IPS-NIHi7 (cell line): ENCODE results near the gene CELF4.
A peak's percentile ranks its signal among the peaks of the same experiment; 100 is the strongest.

ENCODE experiments used
- DNase-seq: peaks from one replicate; pipeline ENCODE4 v3.0.0; 2012; ENCODE audit warnings: mixed read lengths; ENCODE audit errors: extremely low spot score

The CELF4 gene

DNA sequence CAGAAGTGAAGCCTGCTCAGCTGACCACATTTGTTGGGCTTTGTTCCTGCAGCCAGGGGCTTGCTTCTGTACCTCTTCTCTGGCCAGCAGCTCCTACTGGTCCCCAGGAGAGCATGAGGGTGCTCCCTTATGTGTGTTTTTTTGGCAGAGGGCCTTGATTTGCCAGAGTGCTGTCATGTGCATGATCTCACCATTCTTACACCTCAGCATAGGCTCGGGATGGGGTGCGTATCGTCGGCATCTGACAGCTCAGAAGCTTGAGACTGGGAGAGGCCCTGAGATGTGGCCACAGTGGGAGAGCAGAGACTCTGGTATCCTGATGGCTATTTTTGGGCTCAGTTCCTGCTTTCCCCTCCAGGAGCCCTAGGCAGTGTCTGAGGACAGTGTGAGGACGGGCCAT, 71.2 kb downstream of the CELF4 start:
- DNase-seq = no peak

DNA sequence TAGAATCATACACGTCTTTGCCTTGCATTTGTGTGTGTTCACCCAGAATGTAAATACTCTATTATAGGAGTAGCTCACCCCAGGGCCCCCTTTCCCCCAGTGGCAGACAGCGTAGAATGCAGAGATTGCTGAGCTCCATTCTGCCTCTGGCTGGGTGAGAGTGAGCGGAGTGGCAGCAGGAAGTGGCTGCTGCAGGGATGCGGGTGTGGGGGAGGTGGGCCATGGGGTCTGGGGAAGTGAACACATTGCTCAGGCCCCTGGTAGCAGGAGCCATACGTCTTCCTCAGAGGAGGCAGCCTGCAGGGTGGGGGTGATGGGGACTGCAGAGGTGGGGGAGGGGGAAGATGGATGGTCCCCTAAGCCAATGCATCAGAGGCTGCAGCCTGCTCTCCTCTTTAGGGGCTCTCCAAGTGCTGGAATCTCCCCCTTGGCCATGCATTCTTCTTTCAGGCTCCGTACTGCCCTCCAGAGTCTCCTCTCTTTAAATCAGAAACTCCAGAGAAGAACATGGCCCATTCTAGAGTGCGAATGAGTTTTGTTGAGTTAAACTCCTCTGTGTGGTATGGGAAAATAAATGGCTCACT, 72.2 kb downstream of the CELF4 start:
- peak; percentile 51 for DNase-seq

- no peak for DNase-seq
Measured at GRCh38 chr18:37492952-37493351, 72.6 kb downstream of the CELF4 start.

DNA sequence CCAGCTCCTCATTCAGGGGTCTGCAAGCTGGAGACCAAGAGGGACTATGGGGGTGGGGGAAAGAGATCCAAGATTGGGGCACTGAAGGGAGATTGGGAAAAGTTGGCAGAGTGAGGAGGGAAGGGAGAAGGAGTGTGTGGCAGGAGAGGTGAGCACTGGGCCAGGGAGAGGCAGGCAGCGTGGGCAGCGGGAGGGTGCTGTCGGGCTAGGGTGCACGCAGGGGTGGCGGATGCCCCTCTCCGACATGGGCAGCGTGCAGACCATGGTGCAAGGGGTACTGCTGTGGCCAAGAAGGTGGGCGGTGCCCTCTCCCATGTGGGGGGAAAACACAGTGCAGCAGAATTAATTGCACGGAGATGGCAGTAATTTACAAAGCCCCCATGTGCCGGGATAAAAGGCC, 74.1 kb downstream of the CELF4 start:
- DNase-seq = no peak

DNA sequence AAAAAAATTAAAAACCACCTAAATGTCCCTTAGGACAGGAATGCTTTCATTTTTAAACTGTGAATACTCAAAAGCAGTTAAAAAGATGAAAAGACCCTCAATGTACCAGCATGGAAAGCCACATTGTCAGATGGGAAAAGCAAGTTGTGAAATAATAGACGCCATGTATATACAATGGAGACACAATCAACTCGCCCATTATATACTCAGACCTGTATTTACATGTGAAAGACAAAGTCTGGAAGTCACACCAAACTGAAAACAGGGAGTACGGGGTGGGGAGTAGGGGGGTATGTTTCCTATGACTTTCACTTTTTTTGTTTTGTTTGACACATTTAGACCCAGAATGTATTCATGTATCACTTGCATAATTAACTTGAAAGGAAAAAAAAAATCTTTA, 75.6 kb downstream of the CELF4 start:
- DNase-seq = no peak

DNA sequence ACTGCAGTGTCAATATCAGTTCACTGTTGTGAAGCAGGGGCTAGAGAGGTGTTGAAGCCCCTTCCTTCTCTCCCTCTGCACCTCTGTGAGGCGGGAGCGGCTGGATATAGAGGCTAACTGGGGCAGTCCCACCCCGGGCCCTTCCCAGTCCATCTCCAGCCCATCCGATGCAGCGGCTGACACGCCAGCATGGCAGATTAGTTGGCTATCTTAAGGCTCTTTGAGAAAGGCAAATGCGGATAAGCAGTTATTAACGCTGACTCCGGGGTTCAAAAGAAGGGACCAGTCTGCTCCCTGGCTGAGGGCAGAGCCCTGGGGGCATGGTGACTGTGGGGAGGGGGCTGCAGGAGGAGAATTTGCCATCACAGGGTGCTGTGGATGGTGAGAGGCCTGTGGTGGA, 76.6 kb downstream of the CELF4 start:
- DNase-seq = no peak

GRCh38 chr18:37487400-37487867, 78.2 kb downstream of the CELF4 start:
- no peak for DNase-seq

DNA sequence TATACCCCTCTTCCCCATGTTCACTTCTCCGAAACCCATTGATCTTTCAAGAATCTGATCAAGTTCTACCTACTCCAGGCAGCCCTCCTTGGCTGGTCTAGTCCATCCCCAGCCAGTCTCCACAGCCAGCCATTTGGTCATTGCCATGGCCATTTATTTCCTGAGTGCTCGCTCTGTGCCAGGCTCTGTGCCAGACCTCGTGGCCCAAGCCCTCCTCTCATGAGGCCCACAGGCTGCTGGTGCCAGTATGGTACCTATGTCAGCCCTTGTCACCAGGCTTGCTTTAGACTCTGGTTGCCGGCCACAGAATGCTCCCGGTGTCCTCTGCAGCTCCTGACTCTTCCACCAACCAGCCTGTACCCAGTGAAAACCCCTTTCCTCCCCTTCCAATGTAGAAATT, 78.8 kb downstream of the CELF4 start:
- DNase-seq = no peak

GRCh38 chr18:37484983-37485834, 80.4 kb downstream of the CELF4 start:
- peak; percentile 83 for DNase-seq

DNA sequence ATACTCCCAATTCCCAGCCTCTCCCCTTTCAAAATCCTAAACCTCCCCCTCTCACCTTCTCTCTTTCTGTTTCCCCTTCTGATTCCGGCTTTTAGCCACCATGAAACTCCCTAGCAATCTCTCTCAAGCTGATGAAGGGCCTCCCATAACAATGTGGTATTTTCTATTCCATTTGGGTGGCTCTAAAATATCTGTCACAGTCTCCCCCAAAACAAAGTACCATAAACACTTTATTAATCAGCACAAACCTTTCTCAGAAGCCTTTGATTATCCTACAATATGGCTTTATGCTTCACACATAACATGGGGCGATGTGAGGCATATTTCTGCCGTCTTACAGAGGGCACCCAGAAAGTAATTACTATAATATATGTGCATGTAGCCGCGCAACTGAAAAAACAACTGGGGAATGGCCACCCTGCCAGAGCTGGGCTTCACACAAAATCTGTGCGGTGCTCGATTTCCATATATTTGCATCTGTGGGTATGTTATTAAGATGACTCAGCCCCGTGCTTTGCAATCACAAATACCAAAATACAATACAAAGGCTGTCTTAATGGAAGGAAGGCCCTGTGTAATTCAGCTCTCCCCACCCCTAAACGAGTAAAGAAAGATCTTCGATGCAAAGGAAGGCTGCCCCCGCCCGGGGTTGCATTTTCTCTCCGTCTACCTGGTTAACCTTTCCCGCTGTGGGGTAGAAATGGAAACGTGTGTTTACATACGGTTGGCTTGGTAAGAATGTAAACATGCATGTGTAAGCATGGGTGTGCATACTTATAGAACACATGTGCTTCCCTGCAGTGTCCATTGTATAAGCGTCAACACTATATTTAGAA, 81.4 kb downstream of the CELF4 start:
- peak; percentile 47 for DNase-seq

- DNase-seq = peak; percentile 69
Measured at GRCh38 chr18:37483221-37483971, 82.2 kb downstream of the CELF4 start.

- no peak for DNase-seq
Measured at GRCh38 chr18:37482433-37482832, 83.2 kb downstream of the CELF4 start.

DNA sequence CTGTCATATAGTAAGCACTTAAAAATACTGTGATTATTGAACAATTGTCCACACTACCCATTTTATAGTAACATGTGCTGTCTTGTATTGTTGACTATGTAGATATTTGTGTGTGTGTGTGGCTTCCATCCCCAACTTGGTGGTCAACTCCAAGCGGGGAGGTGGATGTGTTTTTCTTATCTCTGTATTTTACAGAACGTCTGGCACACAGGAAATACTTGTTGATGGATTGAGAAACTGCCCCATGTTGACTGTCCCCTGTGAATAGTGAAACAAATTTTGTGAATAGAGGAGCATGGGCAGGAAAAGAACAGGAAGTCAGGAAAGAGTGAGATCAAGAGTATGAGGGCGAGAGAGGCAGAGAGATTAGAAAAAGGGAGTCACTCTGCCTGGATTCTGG, 83.6 kb downstream of the CELF4 start:
- no peak for DNase-seq

- no peak for DNase-seq
Measured at GRCh38 chr18:37481491-37481890, 84.1 kb downstream of the CELF4 start.

DNA sequence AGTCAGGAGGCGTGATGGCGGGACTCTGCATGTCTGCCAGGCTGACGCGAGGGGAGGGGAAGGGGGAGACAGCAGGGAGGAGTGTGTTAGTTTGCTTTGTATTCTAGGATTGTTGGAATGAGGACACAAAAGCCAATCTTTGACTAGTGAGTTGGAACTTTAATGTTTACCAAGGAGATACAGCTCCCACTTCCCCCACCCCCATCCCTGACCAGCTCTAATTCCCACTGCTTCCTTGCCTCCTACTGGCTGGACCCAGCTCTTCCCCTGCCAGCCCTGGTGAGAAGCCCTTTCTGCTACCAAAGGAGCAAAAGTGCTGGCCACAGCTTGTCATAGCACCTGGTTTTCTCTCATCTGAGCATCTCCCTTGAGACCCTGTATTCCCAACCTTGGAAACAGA, 84.5 kb downstream of the CELF4 start:
- DNase-seq = no peak

- no peak for DNase-seq
Measured at GRCh38 chr18:37476611-37477295, 88.8 kb downstream of the CELF4 start.

GRCh38 chr18:37476182-37476581, 89.4 kb downstream of the CELF4 start:
- peak; percentile 80 for DNase-seq

- no peak for DNase-seq
Measured at GRCh38 chr18:37473195-37473840, 92.3 kb downstream of the CELF4 start.

DNA sequence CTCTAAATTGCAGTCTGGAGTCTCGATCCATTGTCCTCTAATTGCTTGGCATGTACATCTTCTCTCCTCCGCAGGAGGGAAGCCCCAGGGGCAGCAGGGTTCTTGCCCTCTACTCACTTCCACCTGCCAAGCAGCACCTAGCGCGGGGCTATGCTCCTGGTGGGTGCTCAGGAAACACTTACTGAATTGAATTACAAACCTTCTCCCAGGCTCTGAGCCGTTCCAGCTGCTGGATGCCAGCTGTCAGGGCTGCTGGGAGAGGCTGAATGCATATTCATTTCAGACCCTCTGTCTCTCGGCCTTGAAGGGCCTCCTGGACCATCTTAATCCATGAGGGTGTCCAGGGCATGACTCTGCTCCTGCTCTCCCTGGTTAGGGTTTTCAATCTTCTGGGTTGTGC, 94.0 kb downstream of the CELF4 start:
- DNase-seq = no peak

- no peak for DNase-seq
Measured at GRCh38 chr18:37470986-37471385, 94.6 kb downstream of the CELF4 start.
